Measurements from ENCODE around the gene NXN. TPM values are rescaled to one million over a fixed set of nuclear protein-coding genes. Genes with fewer than 3 reads are reported as not detected.
A peak's percentile ranks its signal among the peaks of the same experiment; 100 is the strongest.
"Not testable (repeated sequence)": the region's sequence is repeated elsewhere in the genome, so short reads cannot be mapped to it uniquely, and the experiment has no call there.

NXN gene
- total RNA-seq, 2 donors from 2014 or later, result 124 to 201 TPM

- H3K27me3 ChIP-seq (ENCODE audit: control insufficient read depth, insufficient read depth, low read length, poor library complexity, severe bottlenecking), result no peaks in the 10 kb centered on the region
- Mint-ChIP-seq H3K4me3 (no peak overlapping the region), H3K27me3 (ENCODE audit: insufficient read depth) (no peaks in the 10 kb centered on the region), H3K36me3 (ENCODE audit: low read depth) (peaks cover 60% of the 10 kb centered on the region), H3K4me1 (peaks cover 4% of the 10 kb centered on the region), H3K9me3 (peaks cover 9% of the 10 kb centered on the region), H3K27ac (peak overlapping the region; percentile 60)
- DNase-seq, result no peak
- no peak overlapping the region for H3K27ac ChIP-seq (ENCODE audit: low read depth, low read length)
- no peak for TF ChIP-seq CTCF (conservative IDR thresholded peaks at IDR 0.05)
- 90 to 97% methylated on average over 5 to 11 of the region's 11 CpGs for WGBS, 2 experiments (ENCODE audit: insufficient coverage in 1 of 2, insufficient read length in 1 of 2)
- H3K4me3 ChIP-seq (ENCODE audit: low read length), result no peak overlapping the region
- H3K36me3 ChIP-seq (ENCODE audit: control insufficient read depth, insufficient read depth, low read length), result peaks cover 58% of the 10 kb centered on the region
- H3K9me3 ChIP-seq (ENCODE audit: control insufficient read depth, low read length), result peaks cover 5% of the 10 kb centered on the region
- H3K9ac ChIP-seq (ENCODE audit: extremely low read depth, low read length, poor library complexity, severe bottlenecking), result no peak overlapping the region
- H3K4me1 ChIP-seq (ENCODE audit: control insufficient read depth, insufficient read depth, low read length), result no peaks in the 10 kb centered on the region
These were observed 141.1 kb downstream of the NXN start for GRCh38 chr17:838486-838885.

GRCh38 chr17:836151-836550 is 143.4 kb downstream of the NXN start:
- 81 to 88% methylated on average over 8 to 9 of the region's 9 CpGs for WGBS, 2 experiments (ENCODE audit: insufficient coverage in 1 of 2, insufficient read length in 1 of 2)
- Mint-ChIP-seq H3K27ac (peak overlapping the region; percentile 77), H3K4me1 (peaks cover 3% of the 10 kb centered on the region), H3K27me3 (ENCODE audit: insufficient read depth) (no peaks in the 10 kb centered on the region), H3K4me3 (no peak overlapping the region), H3K9me3 (peaks cover 10% of the 10 kb centered on the region), H3K36me3 (ENCODE audit: low read depth) (peaks cover 57% of the 10 kb centered on the region)
- Histone ChIP-seq H3K4me1 (ENCODE audit: control insufficient read depth, insufficient read depth, low read length) (no peaks in the 10 kb centered on the region), H3K27me3 (ENCODE audit: control insufficient read depth, insufficient read depth, low read length, poor library complexity, severe bottlenecking) (no peaks in the 10 kb centered on the region), H3K9ac (ENCODE audit: extremely low read depth, low read length, poor library complexity, severe bottlenecking) (peak overlapping the region; percentile 1), H3K9me3 (ENCODE audit: control insufficient read depth, low read length) (no peaks in the 10 kb centered on the region), H3K4me3 (ENCODE audit: low read length) (no peak overlapping the region), H3K27ac (ENCODE audit: low read depth, low read length) (peak overlapping the region; percentile 62), H3K36me3 (ENCODE audit: control insufficient read depth, insufficient read depth, low read length) (peaks cover 47% of the 10 kb centered on the region)
- TF ChIP-seq CTCF (conservative IDR thresholded peaks at IDR 0.05), result no peak
- DNase-seq, result no peak

- not testable (repeated sequence) for H3K9me3 ChIP-seq (ENCODE audit: control insufficient read depth, low read length); H3K4me1 ChIP-seq (ENCODE audit: control insufficient read depth, insufficient read depth, low read length); H3K4me3 ChIP-seq (ENCODE audit: low read length); H3K4me1 Mint-ChIP-seq; H3K9me3 Mint-ChIP-seq; H3K27me3 ChIP-seq (ENCODE audit: control insufficient read depth, insufficient read depth, low read length, poor library complexity, severe bottlenecking); DNase-seq; H3K4me3 Mint-ChIP-seq; H3K27me3 Mint-ChIP-seq (ENCODE audit: insufficient read depth)
- 0% methylated on average over 1 of the region's 27 CpGs; no CpG with 5 or more reads in 1 of the 2 experiments for WGBS, 2 experiments (ENCODE audit: insufficient coverage in 1 of 2, insufficient read length in 1 of 2)
- peak overlapping the region; percentile 1 for H3K9ac ChIP-seq (ENCODE audit: extremely low read depth, low read length, poor library complexity, severe bottlenecking)
- Mint-ChIP-seq H3K36me3 (ENCODE audit: low read depth) (peaks cover 56% of the 10 kb centered on the region), H3K27ac (peak overlapping the region; percentile 88)
- H3K36me3 ChIP-seq (ENCODE audit: control insufficient read depth, insufficient read depth, low read length), result peaks cover 42% of the 10 kb centered on the region
- peak overlapping the region; percentile 65 for H3K27ac ChIP-seq (ENCODE audit: low read depth, low read length)
These were observed 143.9 kb downstream of the NXN start for GRCh38 chr17:835721-836120.

GRCh38 chr17:835263-835662 is 144.3 kb downstream of the NXN start:
- H3K27me3 ChIP-seq (ENCODE audit: control insufficient read depth, insufficient read depth, low read length, poor library complexity, severe bottlenecking), result no peaks in the 10 kb centered on the region
- no peaks in the 10 kb centered on the region for H3K4me1 ChIP-seq (ENCODE audit: control insufficient read depth, insufficient read depth, low read length)
- peak overlapping the region; percentile 65 for H3K27ac ChIP-seq (ENCODE audit: low read depth, low read length)
- peaks cover 3% of the 10 kb centered on the region for H3K4me1 Mint-ChIP-seq
- H3K9me3 ChIP-seq (ENCODE audit: control insufficient read depth, low read length), result no peaks in the 10 kb centered on the region
- H3K9me3 Mint-ChIP-seq, result peaks cover 6% of the 10 kb centered on the region
- peak overlapping the region; percentile 88 for H3K27ac Mint-ChIP-seq
- H3K36me3 Mint-ChIP-seq (ENCODE audit: low read depth), result peaks cover 54% of the 10 kb centered on the region
- peak; percentile 76 for DNase-seq
- no peak overlapping the region for H3K4me3 ChIP-seq (ENCODE audit: low read length)
- H3K27me3 Mint-ChIP-seq (ENCODE audit: insufficient read depth), result no peaks in the 10 kb centered on the region
- no peak for TF ChIP-seq CTCF (conservative IDR thresholded peaks at IDR 0.05)
- peaks cover 40% of the 10 kb centered on the region for H3K36me3 ChIP-seq (ENCODE audit: control insufficient read depth, insufficient read depth, low read length)
- WGBS, 2 experiments (ENCODE audit: insufficient coverage in 1 of 2, insufficient read length in 1 of 2), result 55 to 80% methylated on average over 5 to 8 of the region's 9 CpGs
- no peak overlapping the region for H3K9ac ChIP-seq (ENCODE audit: extremely low read depth, low read length, poor library complexity, severe bottlenecking)
- H3K4me3 Mint-ChIP-seq, result no peak overlapping the region
